HepG2 (cell line): ENCODE measurements around the gene DZANK1. TPM values are rescaled to one million over a fixed set of nuclear protein-coding genes. Genes with fewer than 3 reads are reported as not detected.
A peak's percentile ranks its signal among the peaks of the same experiment; 100 is the strongest.

Experiments
- ARNTL ChIP-seq: sonication (generic); formaldehyde crosslinking; IDR thresholded peaks from 2 replicates; pipeline ENCODE4 v1.4.0; 2020; ENCODE audit warnings: mild to moderate bottlenecking, missing genetic modification reagents
- CAMTA2 ChIP-seq: sonication (generic); formaldehyde crosslinking; IDR thresholded peaks from 2 replicates; pipeline ENCODE4 v1.4.0; 2020; ENCODE audit warnings: mild to moderate bottlenecking, missing genetic modification reagents, borderline replicate concordance
- ETV5 ChIP-seq: IDR thresholded peaks from 2 replicates; pipeline ENCODE4 v1.6.1; 2018; ENCODE audit warnings: missing biosample characterization, missing genetic modification reagents, inconsistent platforms, borderline replicate concordance
- FOSL1 ChIP-seq: sonication (generic); formaldehyde crosslinking; IDR thresholded peaks from 2 replicates; pipeline ENCODE4 v1.9.0; 2021; ENCODE audit warnings: missing genetic modification reagents, borderline replicate concordance
- GABPA ChIP-seq, 2 experiments: IDR thresholded peaks; 2 replicates each; pipeline ENCODE4 v1.6.1; 2011 to 2016; ENCODE audit warnings: low read depth in 2 of 2, low read length in 1 of 2, missing biosample characterization in 1 of 2, missing genetic modification characterization in 1 of 2
- HES4 ChIP-seq: sonication (generic); formaldehyde crosslinking; IDR thresholded peaks from 2 replicates; pipeline ENCODE4 v1.9.0; 2021; ENCODE audit warnings: mild to moderate bottlenecking, missing genetic modification reagents, borderline replicate concordance
- MAFG ChIP-seq: sonication (generic); formaldehyde crosslinking; IDR thresholded peaks from 2 replicates; pipeline ENCODE4 v1.5.1; 2020; ENCODE audit warnings: mild to moderate bottlenecking, missing genetic modification reagents
- NR3C1 ChIP-seq: sonication (generic); formaldehyde crosslinking; IDR thresholded peaks from 2 replicates; pipeline ENCODE4 v1.4.0; 2020; ENCODE audit warnings: missing genetic modification reagents
- PAX8 ChIP-seq: sonication (generic); formaldehyde crosslinking; IDR thresholded peaks from 2 replicates; pipeline ENCODE4 v1.8.0; 2022; ENCODE audit warnings: mild to moderate bottlenecking, missing genetic modification reagents, borderline replicate concordance
- PHF8 ChIP-seq: sonication (generic); formaldehyde crosslinking; IDR thresholded peaks from 2 replicates; pipeline ENCODE4 v1.5.0; 2020; ENCODE audit warnings: missing genetic modification reagents
- PRMT3 ChIP-seq: sonication (generic); formaldehyde crosslinking; IDR thresholded peaks from 2 replicates; pipeline ENCODE4 v1.8.1; 2022; ENCODE audit warnings: low read depth, mild to moderate bottlenecking, moderate library complexity, missing genetic modification reagents, borderline replicate concordance
- RBFOX2 ChIP-seq: fragments of 200-400 bp; formaldehyde crosslinking; IDR thresholded peaks from 2 replicates; pipeline ENCODE4 v1.6.1; 2017; ENCODE audit warnings: low read depth, mild to moderate bottlenecking, low read length
- SIN3A ChIP-seq: IDR thresholded peaks from 2 replicates; pipeline ENCODE4 v1.6.1; 2011; ENCODE audit warnings: low read depth, mild to moderate bottlenecking, control low read depth, low read length, borderline replicate concordance
- SIX4 ChIP-seq: sonication (generic); formaldehyde crosslinking; IDR thresholded peaks from 2 replicates; pipeline ENCODE4 v1.4.0; 2020; ENCODE audit warnings: missing genetic modification reagents
- SNAI1 ChIP-seq: sonication (generic); formaldehyde crosslinking; IDR thresholded peaks from 2 replicates; pipeline ENCODE4 v1.5.0; 2020; ENCODE audit warnings: mild to moderate bottlenecking, missing genetic modification reagents, borderline replicate concordance
- SP4 ChIP-seq: sonication (generic); formaldehyde crosslinking; IDR thresholded peaks from 2 replicates; pipeline ENCODE4 v1.8.1; 2023; ENCODE audit warnings: mild to moderate bottlenecking, missing genetic modification reagents
- SUZ12 ChIP-seq: fragments of 150-350 bp; IDR thresholded peaks from 2 replicates; pipeline ENCODE4 v1.6.1; 2014; ENCODE audit warnings: low read depth, low read length
- ZFP36 ChIP-seq: fragments of 150-350 bp; IDR thresholded peaks from 2 replicates; pipeline ENCODE4 v1.6.1; 2018; ENCODE audit warnings: borderline replicate concordance, low read length, low read depth; ENCODE audit not compliant: partially characterized antibody
- ZFP37 ChIP-seq: sonication (generic); formaldehyde crosslinking; IDR thresholded peaks from 2 replicates; pipeline ENCODE4 v1.4.0; 2020; ENCODE audit warnings: missing genetic modification reagents, borderline replicate concordance
- ZNF260 ChIP-seq: sonication (generic); formaldehyde crosslinking; IDR thresholded peaks from 2 replicates; pipeline ENCODE4 v1.4.0; 2020; ENCODE audit warnings: missing genetic modification reagents, low read depth, mild to moderate bottlenecking, borderline replicate concordance
- ZNF337 ChIP-seq: sonication (generic); formaldehyde crosslinking; IDR thresholded peaks from 2 replicates; pipeline ENCODE4 v1.5.1; 2020; ENCODE audit warnings: missing genetic modification reagents, low read depth, mild to moderate bottlenecking, borderline replicate concordance
- ZNF431 ChIP-seq: sonication (generic); formaldehyde crosslinking; IDR thresholded peaks from 2 replicates; pipeline ENCODE4 v1.9.0; 2022; ENCODE audit warnings: missing genetic modification reagents, low read depth, mild to moderate bottlenecking, borderline replicate concordance
- ZNF441 ChIP-seq: sonication (generic); formaldehyde crosslinking; IDR thresholded peaks from 2 replicates; pipeline ENCODE4 v1.7.0; 2021; ENCODE audit warnings: missing genetic modification reagents, borderline replicate concordance
- ZNF660 ChIP-seq: sonication (generic); formaldehyde crosslinking; IDR thresholded peaks from 2 replicates; pipeline ENCODE4 v1.5.1; 2020; ENCODE audit warnings: mild to moderate bottlenecking, low read depth, missing genetic modification reagents, borderline replicate concordance
- ZNF775 ChIP-seq: sonication (generic); formaldehyde crosslinking; IDR thresholded peaks from 2 replicates; pipeline ENCODE4 v1.4.0; 2020; ENCODE audit warnings: missing genetic modification reagents, mild to moderate bottlenecking, moderate library complexity, borderline replicate concordance
- polyA plus RNA-seq, 8 experiments: library from polyadenylated mRNA; depleted of rRNA in 3 of 8; stranded (reverse) in 7 of 8; unstranded in 1 of 8; fragments of >200 nt; fragmentation: Illumina TruSeq in 4 of 8; extraction: Trizol in 4 of 8; gene quantifications; 2 replicates each; pipeline versions ENCODE4 v1.2.1 to v1.2.3, GENCODE V29; 2011 to 2016; ENCODE audit warnings: low read depth in 4 of 8, missing spikeins in 1 of 8, mixed read lengths in 1 of 8; ENCODE audit not compliant: insufficient read depth in 1 of 8
- total RNA-seq, 5 experiments: library from RNA; depleted of rRNA; stranded (reverse); fragments of >200 nt; fragmentation: Illumina TruSeq; extraction: Trizol; gene quantifications; 2 replicates each; pipeline ENCODE4 v1.2.3, GENCODE V29; 2016; ENCODE audit warnings: low read depth in 1 of 5
- TF ChIP-seq, protein P1 (sequence below): sonication (generic); formaldehyde crosslinking; IDR thresholded peaks from 2 replicates; pipeline ENCODE4 v1.5.0; 2020; ENCODE audit warnings: mild to moderate bottlenecking, missing genetic modification reagents
- TF ChIP-seq, protein P2 (sequence below): sonication (generic); formaldehyde crosslinking; IDR thresholded peaks from 2 replicates; pipeline ENCODE4 v1.4.0; 2020; ENCODE audit warnings: missing genetic modification reagents

The DZANK1 gene
- total and polyA plus RNA-seq, 2 of the 13 experiments (the other 11 are each of a cell fraction or from before 2014, with no cell fraction given) = 1.6 to 3.2 TPM

DNA sequence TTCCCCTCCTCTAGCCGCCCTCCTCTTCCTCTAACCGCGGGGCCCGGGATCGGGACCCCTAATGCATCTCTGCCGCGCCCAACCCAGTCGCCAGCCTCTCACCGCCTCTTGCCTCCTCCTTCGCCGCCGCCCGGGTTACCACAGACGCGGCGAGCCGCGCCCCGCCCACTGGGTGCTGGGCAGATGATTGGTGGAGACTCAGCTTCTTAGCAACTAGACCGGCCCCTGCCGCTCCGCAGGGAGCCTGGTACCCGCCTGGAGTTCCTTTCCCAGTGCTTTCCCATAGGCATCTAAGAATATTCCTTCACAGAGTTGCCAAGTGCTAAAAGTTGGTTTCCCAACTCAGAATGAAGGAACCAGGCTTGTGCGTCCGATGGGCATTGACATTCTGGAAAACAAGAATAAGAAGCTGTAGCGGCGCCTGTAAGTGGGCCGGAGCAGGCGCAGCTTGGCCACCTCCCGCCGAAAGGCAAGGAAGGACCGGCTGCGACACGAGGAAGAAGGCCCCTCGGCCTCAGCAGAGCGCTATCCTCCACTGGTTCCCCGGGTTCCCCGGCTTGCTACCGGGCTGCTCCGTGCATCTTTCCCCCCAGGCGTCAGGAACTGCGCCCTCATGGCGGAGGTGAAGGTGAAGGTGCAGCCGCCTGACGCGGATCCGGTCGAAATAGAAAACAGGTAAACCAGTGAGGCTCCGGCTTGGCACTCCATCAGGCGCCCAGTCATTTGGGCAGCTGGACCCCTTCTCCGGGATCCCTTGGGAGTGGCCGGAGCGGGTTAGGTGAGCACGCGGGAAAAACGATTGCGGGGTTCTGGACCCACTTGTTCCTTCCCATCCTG, at the start of gene DZANK1, which contains the start of gene POLR3F (continued):
- TF ChIP-seq NR3C1 (CRISPR knock-in tag) = no peak
- TF ChIP-seq, protein P1, sequence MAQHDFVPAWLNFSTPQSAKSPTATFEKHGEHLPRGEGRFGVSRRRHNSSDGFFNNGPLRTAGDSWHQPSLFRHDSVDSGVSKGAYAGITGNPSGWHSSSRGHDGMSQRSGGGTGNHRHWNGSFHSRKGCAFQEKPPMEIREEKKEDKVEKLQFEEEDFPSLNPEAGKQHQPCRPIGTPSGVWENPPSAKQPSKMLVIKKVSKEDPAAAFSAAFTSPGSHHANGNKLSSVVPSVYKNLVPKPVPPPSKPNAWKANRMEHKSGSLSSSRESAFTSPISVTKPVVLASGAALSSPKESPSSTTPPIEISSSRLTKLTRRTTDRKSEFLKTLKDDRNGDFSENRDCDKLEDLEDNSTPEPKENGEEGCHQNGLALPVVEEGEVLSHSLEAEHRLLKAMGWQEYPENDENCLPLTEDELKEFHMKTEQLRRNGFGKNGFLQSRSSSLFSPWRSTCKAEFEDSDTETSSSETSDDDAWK (CRISPR knock-in tag) = no peak
- no peak for TF ChIP-seq ZNF660 (CRISPR knock-in tag)
- TF ChIP-seq MAFG (CRISPR knock-in tag) = no peak
- no peak for TF ChIP-seq ZFP37 (CRISPR knock-in tag)
- peak; percentile 6; the same call in 1 of the 2 replicates for TF ChIP-seq GABPA (IDR thresholded peaks at IDR 0.05; ENCODE audit: low read depth, low read length)
- peak; percentile 74 for TF ChIP-seq GABPA (CRISPR knock-in tag; IDR thresholded peaks at IDR 0.05; ENCODE audit: low read depth)
- TF ChIP-seq HES4 (CRISPR knock-in tag) = no peak
- TF ChIP-seq FOSL1 = peak; percentile 21; the same call in 1 of the 2 replicates
- no peak; the same call in 1 of the 2 replicates for TF ChIP-seq SNAI1 (CRISPR knock-in tag)
- no peak for TF ChIP-seq ZFP36
- peak; percentile 95 for TF ChIP-seq SIN3A
- no peak for TF ChIP-seq PRMT3 (CRISPR knock-in tag)
- TF ChIP-seq SUZ12 = no peak
- TF ChIP-seq RBFOX2 = peak; percentile 73
- TF ChIP-seq ETV5 = peak; percentile 46; the same call in 1 of the 2 replicates
- TF ChIP-seq CAMTA2 (CRISPR knock-in tag) = no peak
- no peak for TF ChIP-seq ARNTL (CRISPR knock-in tag)
- peak; percentile 95 for TF ChIP-seq PHF8 (CRISPR knock-in tag)
- no peak for TF ChIP-seq ZNF775 (CRISPR knock-in tag)
- no peak; the same call in 1 of the 2 replicates for TF ChIP-seq PAX8
- peak; percentile 92; the same call in 1 of the 2 replicates for TF ChIP-seq ZNF337 (CRISPR knock-in tag)
- no peak; the same call in 1 of the 2 replicates for TF ChIP-seq ZNF441 (CRISPR knock-in tag)
- TF ChIP-seq SP4 = 0 out of 2 replicates have a peak, but pooled peaks have one; percentile 64
- TF ChIP-seq, protein P2, sequence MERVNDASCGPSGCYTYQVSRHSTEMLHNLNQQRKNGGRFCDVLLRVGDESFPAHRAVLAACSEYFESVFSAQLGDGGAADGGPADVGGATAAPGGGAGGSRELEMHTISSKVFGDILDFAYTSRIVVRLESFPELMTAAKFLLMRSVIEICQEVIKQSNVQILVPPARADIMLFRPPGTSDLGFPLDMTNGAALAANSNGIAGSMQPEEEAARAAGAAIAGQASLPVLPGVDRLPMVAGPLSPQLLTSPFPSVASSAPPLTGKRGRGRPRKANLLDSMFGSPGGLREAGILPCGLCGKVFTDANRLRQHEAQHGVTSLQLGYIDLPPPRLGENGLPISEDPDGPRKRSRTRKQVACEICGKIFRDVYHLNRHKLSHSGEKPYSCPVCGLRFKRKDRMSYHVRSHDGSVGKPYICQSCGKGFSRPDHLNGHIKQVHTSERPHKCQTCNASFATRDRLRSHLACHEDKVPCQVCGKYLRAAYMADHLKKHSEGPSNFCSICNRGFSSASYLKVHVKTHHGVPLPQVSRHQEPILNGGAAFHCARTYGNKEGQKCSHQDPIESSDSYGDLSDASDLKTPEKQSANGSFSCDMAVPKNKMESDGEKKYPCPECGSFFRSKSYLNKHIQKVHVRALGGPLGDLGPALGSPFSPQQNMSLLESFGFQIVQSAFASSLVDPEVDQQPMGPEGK (CRISPR knock-in tag) = peak; percentile 31; the same call in 1 of the 2 replicates
- TF ChIP-seq ZNF431 (CRISPR knock-in tag) = no peak; the same call in 1 of the 2 replicates
- TF ChIP-seq ZNF260 (CRISPR knock-in tag) = no peak
- TF ChIP-seq SIX4 (CRISPR knock-in tag) = peak; percentile 64; the same call in 1 of the 2 replicates
